ENCODE measurements around the gene SMIM38. TPM values are rescaled to one million over a fixed set of nuclear protein-coding genes. Genes with fewer than 3 reads are reported as not detected.

The SMIM38 gene
- total and polyA plus RNA-seq, 2 experiments from 2014 or later, result 0.38 TPM; not detected in 1

GRCh38 chr11:69144316-69145049, 11.3 kb upstream of the SMIM38 start:
- no peak overlapping the region for H3K4me2 ChIP-seq
- ATAC-seq, result no peak
- H3K27me3 ChIP-seq (ENCODE audit: insufficient read depth), result no peaks in the 10 kb centered on the region
- DNase-seq (ENCODE audit: low spot score), result no peak
- H3F3A ChIP-seq (replicated peaks; ENCODE audit: low read depth), result no peaks in the 10 kb centered on the region
- peaks cover 35% of the 10 kb centered on the region for H3K9me3 Mint-ChIP-seq
- H3K79me2 ChIP-seq (replicated peaks; ENCODE audit: insufficient read depth), result no peaks in the 10 kb centered on the region
- no peak overlapping the region for H3K27ac Mint-ChIP-seq
- no peaks in the 10 kb centered on the region for H3K36me3 ChIP-seq (ENCODE audit: insufficient read depth)
- H3K27ac ChIP-seq (ENCODE audit: low read depth), result no peak overlapping the region
- no peaks in the 10 kb centered on the region for H4K20me1 ChIP-seq (replicated peaks; ENCODE audit: insufficient read depth)
- H3K27me3 Mint-ChIP-seq (ENCODE audit: insufficient read depth, low read depth, poor library complexity), result peaks cover 8% of the 10 kb centered on the region
- no peaks in the 10 kb centered on the region for H3K4me1 ChIP-seq (ENCODE audit: insufficient read depth)
- H3K9me2 ChIP-seq (ENCODE audit: insufficient read depth), result peaks cover 2% of the 10 kb centered on the region; the same call in 1 of the 2 replicates
- no peak overlapping the region for H3K4me3 Mint-ChIP-seq
- no peak for TF ChIP-seq ZNF331 (CRISPR knock-in tag; IDR thresholded peaks at IDR 0.05; ENCODE audit: low read depth)
- TF ChIP-seq ZNF462 (CRISPR knock-in tag; IDR thresholded peaks at IDR 0.05), result no peak
- TF ChIP-seq POLR2AphosphoS5 (IDR thresholded peaks at IDR 0.05; ENCODE audit: low read depth), result no peak
- TF ChIP-seq CTCF (conservative IDR thresholded peaks at IDR 0.05; ENCODE audit: low read depth in 2 of 2), result no peak
- TF ChIP-seq JUNB (IDR thresholded peaks at IDR 0.05; ENCODE audit: unreplicated experiment), result no peak
- no peak for TF ChIP-seq ZNF114 (CRISPR knock-in tag; IDR thresholded peaks at IDR 0.05)
- no peak for TF ChIP-seq ETS1 (IDR thresholded peaks at IDR 0.05)
- no peak for TF ChIP-seq EZH2phosphoT487 (IDR thresholded peaks at IDR 0.05; ENCODE audit: unreplicated experiment)
- TF ChIP-seq EZH2 (IDR thresholded peaks at IDR 0.05; ENCODE audit: low read depth, unreplicated experiment), result no peak
- no peak for TF ChIP-seq NANOG (IDR thresholded peaks at IDR 0.05; ENCODE audit: borderline replicate concordance)
- TF ChIP-seq, protein P1, sequence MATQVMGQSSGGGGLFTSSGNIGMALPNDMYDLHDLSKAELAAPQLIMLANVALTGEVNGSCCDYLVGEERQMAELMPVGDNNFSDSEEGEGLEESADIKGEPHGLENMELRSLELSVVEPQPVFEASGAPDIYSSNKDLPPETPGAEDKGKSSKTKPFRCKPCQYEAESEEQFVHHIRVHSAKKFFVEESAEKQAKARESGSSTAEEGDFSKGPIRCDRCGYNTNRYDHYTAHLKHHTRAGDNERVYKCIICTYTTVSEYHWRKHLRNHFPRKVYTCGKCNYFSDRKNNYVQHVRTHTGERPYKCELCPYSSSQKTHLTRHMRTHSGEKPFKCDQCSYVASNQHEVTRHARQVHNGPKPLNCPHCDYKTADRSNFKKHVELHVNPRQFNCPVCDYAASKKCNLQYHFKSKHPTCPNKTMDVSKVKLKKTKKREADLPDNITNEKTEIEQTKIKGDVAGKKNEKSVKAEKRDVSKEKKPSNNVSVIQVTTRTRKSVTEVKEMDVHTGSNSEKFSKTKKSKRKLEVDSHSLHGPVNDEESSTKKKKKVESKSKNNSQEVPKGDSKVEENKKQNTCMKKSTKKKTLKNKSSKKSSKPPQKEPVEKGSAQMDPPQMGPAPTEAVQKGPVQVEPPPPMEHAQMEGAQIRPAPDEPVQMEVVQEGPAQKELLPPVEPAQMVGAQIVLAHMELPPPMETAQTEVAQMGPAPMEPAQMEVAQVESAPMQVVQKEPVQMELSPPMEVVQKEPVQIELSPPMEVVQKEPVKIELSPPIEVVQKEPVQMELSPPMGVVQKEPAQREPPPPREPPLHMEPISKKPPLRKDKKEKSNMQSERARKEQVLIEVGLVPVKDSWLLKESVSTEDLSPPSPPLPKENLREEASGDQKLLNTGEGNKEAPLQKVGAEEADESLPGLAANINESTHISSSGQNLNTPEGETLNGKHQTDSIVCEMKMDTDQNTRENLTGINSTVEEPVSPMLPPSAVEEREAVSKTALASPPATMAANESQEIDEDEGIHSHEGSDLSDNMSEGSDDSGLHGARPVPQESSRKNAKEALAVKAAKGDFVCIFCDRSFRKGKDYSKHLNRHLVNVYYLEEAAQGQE (IDR thresholded peaks at IDR 0.05; ENCODE audit: unreplicated experiment), result no peak
- no peak for TF ChIP-seq CREB1 (CRISPR knock-in tag; IDR thresholded peaks at IDR 0.05; ENCODE audit: low read depth)
- peaks cover 22% of the 10 kb centered on the region for H3K36me3 Mint-ChIP-seq (ENCODE audit: low read depth)
- H2AFZ ChIP-seq, result no peak overlapping the region
- no peak overlapping the region for H3K4me3 ChIP-seq
- H3K4me1 Mint-ChIP-seq, result no peaks in the 10 kb centered on the region; the same call in 2 of the 3 replicates

Measured in GM23338 (cell line).